Measurements from ENCODE around the gene NPTN.
"Not testable (repeated sequence)": the region's sequence is repeated elsewhere in the genome, so short reads cannot be mapped to it uniquely, and the experiment has no call there.

NPTN gene

DNA sequence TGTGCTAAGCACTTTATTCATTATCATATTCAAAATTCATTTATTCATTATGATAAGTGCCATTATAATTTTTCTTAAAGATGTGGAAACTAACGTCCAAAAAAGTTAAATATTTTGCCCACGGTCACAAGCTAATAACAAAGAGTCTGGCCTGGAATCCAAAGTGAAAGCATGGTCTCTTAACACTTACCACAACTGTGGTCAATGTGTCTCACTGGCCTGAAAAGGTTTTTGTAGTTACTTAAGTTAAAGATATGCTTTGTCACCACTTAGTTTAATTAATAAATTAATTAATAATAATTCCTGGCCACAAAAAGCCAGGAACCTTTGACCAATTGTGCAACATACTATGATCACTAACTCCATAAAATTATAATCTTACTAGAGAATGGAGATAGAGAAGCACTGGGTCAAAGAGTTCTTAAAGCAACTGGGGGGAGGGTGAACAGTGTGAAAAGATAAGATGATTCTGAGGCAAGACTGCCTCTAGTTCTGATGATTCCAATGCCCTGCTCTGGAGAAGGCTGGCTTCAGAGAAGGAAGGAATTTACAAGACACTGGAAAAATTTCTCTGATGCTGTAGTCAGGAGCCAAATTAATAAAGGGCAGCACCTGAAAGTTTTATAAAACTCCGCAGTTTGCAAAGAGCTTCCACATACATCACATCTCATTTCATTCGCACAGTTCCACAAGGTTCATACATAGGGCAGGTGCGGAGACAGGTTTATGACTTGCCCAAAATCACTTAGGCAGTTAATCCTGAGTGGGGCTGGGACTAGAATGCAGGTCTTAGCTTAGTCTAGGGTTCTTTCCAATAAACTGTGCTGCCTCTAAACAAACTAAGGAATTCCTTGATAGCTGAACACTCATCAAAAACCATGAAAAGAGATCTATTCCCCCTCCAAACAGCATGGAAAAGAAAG, 32.5 kb downstream of the NPTN start:
- no peak for DNase-seq (ENCODE audit: low read depth in 2 of 2)

DNA sequence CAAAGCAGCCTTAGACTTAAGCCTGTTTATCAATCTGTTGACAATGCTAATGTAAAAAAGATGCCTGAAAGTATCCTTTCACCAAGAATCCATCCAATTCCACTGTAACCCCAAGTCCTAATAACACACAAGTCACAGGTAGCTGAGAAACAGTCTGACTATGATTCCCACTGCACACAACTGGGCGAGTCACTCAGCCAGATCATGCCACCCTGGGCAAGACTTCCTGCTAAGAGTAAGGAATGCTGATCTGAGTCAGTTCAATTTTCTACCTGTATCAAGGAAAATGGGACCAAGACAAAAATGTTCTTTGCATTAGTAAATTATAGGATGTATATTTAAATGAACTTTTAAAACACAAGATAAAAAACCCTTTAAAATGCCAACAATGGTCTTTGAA, 33.3 kb downstream of the NPTN start:
- DNase-seq (ENCODE audit: low read depth in 2 of 2) = no peak

DNA sequence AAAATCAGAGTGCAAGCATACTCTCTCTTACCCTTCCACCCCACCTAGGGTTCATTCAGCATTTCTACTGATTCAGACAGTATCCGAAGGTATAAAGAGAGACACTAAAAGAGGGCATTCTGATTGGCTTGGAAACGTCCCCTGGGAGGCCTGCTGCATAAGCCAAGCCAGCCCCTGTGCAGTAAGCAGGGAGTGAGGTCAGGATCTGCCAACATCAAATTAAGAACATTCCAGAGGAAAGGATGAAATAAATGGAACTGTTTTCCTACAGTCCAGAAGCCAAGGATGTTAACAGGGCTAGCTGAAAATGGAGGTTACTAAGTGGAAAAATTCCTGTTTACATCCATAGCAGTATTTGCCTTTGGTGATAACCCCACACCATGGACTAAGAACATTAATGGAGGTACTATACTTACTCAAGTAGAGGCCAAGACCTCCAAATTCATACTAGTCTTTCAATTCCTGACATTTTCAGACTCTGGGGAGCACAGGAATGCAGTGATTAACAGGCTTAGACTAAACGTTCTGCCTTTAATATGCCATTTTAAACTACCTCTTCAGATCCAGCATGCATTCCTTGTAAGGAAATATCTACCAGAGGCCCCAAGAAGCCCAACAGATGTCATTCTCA, 34.5 kb downstream of the NPTN start:
- peak in 1 of 2 experiments; percentile 47 for DNase-seq (ENCODE audit: low read depth in 2 of 2)

DNA sequence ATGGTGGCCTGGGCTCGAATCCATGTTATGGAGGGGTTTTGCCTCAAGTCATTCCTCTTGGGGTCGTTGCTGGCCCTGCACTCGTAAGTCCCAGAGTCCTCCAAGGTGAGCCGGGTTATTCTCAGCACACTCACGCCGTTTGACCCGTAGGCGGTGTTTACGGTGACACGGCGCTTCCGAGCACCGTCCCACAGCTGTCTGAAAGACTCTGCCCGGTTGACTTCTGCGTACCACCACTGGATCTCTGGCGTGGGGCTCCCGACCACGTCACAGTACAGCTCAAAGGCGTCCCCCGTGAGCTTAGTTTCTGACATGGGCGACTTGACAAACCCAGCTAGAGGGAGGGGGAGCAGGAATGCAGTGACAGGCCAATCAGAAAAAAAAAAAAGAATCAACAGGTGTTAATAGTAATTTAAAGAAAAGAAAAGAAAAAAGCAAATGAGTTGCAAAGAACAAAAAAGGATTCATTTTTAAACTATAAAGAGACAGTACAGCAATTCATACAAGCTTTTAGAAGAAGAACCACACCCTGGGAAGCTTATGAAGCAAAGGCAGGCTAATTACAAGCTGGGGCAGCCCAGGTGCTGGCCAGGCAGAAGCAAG, 36.1 kb downstream of the NPTN start:
- DNase-seq (ENCODE audit: low read depth in 2 of 2) = no peak

DNA sequence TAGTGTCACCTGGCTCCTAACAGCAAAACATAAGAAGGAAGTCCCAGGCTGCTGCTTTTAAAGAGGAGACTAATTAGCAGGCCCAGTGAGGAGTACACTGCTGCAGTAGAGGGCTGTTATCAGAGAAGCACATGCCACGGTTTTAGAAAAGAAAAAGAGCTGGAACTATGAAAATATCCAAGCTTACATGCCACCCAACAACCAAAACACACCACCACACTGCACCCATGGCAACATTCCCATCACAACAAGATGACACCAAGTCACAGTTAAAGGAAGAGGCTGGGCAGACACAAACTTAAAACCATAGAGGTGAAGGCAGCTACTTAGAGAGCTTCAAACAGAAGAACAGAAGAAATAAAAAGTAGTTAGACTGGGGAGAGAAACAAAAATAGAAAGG, 37.0 kb downstream of the NPTN start:
- no peak for DNase-seq (ENCODE audit: low read depth in 2 of 2)

DNA sequence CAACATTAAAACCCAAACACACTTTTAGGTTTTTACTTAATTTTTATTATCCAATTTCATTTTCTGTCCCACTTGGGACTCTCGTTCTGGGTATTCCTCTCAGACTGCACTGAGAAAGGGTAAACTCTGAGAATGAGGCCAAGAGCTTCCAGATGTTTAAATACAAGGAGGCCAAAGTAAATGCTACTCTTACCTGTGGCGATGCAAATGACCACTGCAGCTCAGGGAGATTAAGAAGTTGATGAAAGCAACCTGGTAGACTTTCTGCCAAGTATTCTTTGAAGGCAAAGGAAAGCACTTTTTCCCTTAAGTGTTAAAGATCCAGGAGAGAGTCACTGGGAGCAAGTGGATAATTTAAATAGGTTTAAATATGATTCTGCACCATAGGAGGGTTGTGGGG, 39.1 kb downstream of the NPTN start:
- no peak for DNase-seq (ENCODE audit: low read depth in 2 of 2)

- no peak for DNase-seq (ENCODE audit: low read depth in 2 of 2)
Measured at GRCh38 chr15:73593304-73594074, 39.7 kb downstream of the NPTN start.

- no peak for DNase-seq (ENCODE audit: low read depth in 2 of 2)
Measured at GRCh38 chr15:73590263-73590662, 42.9 kb downstream of the NPTN start.

DNA sequence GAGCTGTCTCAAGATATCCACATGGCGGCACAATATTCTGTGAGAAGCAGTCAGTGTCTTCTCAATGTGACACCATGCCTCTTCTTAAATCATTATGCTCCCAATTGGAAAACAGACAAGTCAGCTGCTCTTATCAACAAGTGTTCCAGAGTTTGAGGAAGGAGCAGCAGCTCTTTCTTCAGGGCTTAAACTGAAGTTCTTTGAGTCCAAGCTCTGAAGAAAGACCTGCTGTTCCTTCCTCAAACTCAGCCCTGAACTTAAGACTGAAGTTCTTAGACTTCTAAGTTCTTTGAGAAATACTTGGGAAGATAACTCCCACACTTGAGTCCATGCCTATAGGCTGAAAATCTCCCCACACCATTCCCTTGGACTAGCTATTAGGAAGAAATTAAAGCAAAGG, 43.4 kb downstream of the NPTN start:
- DNase-seq (ENCODE audit: low read depth in 2 of 2) = no peak

GRCh38 chr15:73585871-73586654, 47.1 kb downstream of the NPTN start:
- DNase-seq (ENCODE audit: low read depth in 2 of 2) = no peak

- DNase-seq (ENCODE audit: low read depth in 2 of 2) = no peak
Measured at GRCh38 chr15:73584699-73585420, 48.3 kb downstream of the NPTN start.

DNA sequence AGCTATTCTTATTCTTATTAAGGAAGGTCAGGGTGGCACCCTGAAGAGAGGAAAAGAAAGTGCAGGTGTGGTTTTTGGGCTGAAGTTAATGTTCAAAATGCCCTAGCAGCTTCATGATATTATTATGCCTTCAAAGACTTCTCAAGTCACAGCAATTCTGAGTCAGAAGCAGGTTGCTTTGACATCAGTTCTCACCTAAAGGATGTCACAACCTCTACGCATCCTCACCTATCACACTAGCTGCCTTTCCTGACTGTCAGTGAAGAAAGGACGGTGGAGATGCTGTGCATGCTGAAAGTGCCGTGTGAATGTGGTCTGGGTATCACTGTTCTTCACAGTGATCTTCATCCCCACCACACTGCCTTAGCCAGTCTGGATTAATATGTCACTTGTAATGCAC, 49.6 kb downstream of the NPTN start:
- DNase-seq (ENCODE audit: low read depth in 2 of 2) = no peak

GRCh38 chr15:73582851-73583379, 50.3 kb downstream of the NPTN start:
- DNase-seq (ENCODE audit: low read depth in 2 of 2) = no peak

DNA sequence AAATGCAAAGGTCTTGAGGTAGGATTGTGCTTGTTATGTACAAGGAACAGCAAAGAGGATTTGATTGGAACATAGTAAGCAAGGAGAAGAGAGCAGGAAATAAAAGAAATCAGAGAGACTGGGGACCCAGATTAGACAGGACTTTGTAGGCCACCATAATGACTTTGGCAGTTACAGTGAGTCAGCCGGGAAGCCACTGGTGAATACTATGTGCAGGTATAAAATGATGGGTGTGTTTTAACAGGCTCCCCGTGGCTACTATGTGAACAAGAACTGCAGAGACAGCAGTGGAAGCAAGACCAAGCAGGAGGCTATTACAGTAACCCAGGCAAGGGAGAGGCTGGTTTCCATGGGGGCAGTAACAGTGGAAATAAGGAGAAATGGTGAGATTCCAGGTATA, 55.2 kb downstream of the NPTN start:
- no peak for DNase-seq (ENCODE audit: low read depth in 2 of 2)

GRCh38 chr15:73577593-73577992, 55.6 kb downstream of the NPTN start:
- DNase-seq (ENCODE audit: low read depth in 2 of 2) = not testable (repeated sequence)

- no peak for DNase-seq (ENCODE audit: low read depth in 2 of 2)
Measured at GRCh38 chr15:73575636-73576247, 57.4 kb downstream of the NPTN start.

GRCh38 chr15:73573572-73573971, 59.6 kb downstream of the NPTN start:
- peak; percentile 49 to 51 for DNase-seq (ENCODE audit: low read depth in 2 of 2)

- no peak for DNase-seq (ENCODE audit: low read depth in 2 of 2)
Measured at GRCh38 chr15:73573037-73573436, 60.2 kb downstream of the NPTN start.

DNA sequence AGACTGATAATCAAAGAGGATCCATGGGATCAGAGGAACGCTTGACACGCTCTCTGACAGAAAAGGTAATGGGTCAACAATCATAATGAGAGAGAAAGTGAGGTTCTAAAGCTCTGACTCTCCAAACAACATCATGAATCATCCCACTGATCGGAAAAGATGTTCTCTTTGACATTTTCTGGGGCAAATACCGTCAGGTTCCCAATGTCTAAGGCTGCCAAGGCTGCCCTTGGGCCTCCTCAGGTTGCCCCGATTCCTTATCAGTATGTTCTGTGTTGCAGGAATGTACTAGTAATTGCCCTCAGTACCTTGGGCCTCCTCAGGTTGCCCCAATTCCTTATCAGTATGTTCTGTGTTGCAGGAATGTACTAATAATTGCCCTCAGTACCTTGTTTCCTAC, 60.9 kb downstream of the NPTN start:
- no peak for DNase-seq (ENCODE audit: low read depth in 2 of 2)

DNA sequence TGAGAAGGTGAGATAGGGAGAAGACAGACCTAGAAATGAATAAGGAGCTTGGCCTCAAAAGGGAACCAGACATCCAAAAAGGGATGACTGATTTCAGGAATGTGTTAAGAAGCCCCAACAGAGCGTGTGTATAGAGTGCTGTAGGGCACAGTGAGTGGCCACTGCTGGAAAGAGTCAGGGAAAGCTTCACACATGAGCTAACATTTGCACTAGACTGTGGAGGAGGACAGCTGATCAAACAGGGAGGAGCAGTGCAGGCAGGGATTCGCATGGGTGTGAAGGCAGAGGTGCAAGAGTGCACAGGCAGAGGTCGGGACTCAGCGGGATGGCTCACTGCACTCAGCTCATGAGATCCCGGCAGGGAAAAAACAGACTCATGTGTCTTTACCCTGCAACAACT, 61.8 kb downstream of the NPTN start:
- no peak for DNase-seq (ENCODE audit: low read depth in 2 of 2)

Measured in fibroblast of skin of left quadriceps (primary cell).